ENCODE results near the gene MTMR2.

GRCh38 chr11:95884376-95884775 lies 39.5 kb downstream of the MTMR2 start:
- TF ChIP-seq POLR2A (IDR thresholded peaks at IDR 0.05) (no peak), CTCF (IDR thresholded peaks at IDR 0.05) (no peak)

Measured in prostate gland (tissue), 2 donors.